ENCODE measurements around the gene HECW1. TPM values are rescaled to one million over a fixed set of nuclear protein-coding genes. Genes with fewer than 3 reads are reported as not detected.

HECW1 gene
- total and polyA plus RNA-seq, 11 donors = 0.23 TPM; not detected in 10

- TF ChIP-seq CTCF (IDR thresholded peaks at IDR 0.05) (no peak), POLR2A (IDR thresholded peaks at IDR 0.05) (no peak)
- DNase-seq = no peak
- Histone ChIP-seq H3K9me3 (no peaks in the 10 kb centered on the region), H3K27me3 (peaks cover 0 to 29% (median 0%) of the 10 kb centered on the region in 9 donors), H3K36me3 (no peaks in the 10 kb centered on the region), H3K4me1 (no peaks in the 10 kb centered on the region), H3K27ac (no peak overlapping the region), H3K4me3 (no peak overlapping the region)
- no peak for ATAC-seq
- 79 to 84% (median 82%) methylated on average over 5 of the region's 5 CpGs for WGBS, 4 donors
- intact Hi-C loops (cut with DNase I) = no loop called here
These were observed 36.2 kb upstream of the HECW1 start for GRCh38 chr7:43076189-43076605.

DNA sequence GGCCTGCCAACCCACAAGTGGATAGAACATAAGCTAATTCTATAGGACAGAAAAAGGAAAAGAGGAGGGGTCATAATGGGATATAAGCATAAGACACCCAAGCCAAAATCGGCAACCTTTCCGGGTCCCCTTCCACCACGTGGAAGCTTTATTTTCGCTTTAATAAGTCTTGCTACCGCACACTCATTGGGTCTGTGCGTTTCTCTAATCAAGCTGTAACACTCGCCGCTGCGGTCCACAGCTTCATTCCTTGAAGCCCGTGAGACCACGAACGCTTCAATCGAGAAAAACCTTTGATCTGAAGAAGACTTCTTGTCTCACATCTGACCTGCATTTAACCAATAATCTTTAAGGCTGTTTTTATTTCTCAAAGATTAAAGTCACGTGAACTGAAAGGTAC, 35.8 kb upstream of the HECW1 start:
- Histone ChIP-seq H3K27ac (no peak overlapping the region), H3K4me1 (no peaks in the 10 kb centered on the region), H3K36me3 (no peaks in the 10 kb centered on the region), H3K9me3 (no peaks in the 10 kb centered on the region), H3K4me3 (no peak overlapping the region), H3K27me3 (peaks cover 0 to 25% (median 0%) of the 10 kb centered on the region in 9 donors)
- no peak for ATAC-seq
- 90 to 94% (median 93%) methylated on average over 14 of the region's 14 CpGs for WGBS, 4 donors
- no peak for TF ChIP-seq POLR2A (IDR thresholded peaks at IDR 0.05)
- TF ChIP-seq CTCF (IDR thresholded peaks at IDR 0.05) = no peak
- no peak for DNase-seq
- intact Hi-C loops (cut with DNase I) = no loop called here

- Histone ChIP-seq H3K4me1 (no peaks in the 10 kb centered on the region), H3K9me3 (no peaks in the 10 kb centered on the region), H3K27me3 (peaks cover 0 to 24% (median 0%) of the 10 kb centered on the region in 9 donors), H3K36me3 (no peaks in the 10 kb centered on the region), H3K4me3 (no peak overlapping the region), H3K27ac (no peak overlapping the region)
- TF ChIP-seq POLR2A (IDR thresholded peaks at IDR 0.05) (no peak), CTCF (IDR thresholded peaks at IDR 0.05) (no peak)
- DNase-seq (no peak), ATAC-seq (no peak)
- intact Hi-C loops (cut with DNase I) = no loop called here
- 74 to 84% (median 82%) methylated on average over 9 of the region's 9 CpGs for WGBS, 4 donors
These were observed 35.2 kb upstream of the HECW1 start for GRCh38 chr7:43077285-43077684.

- no peaks in the 10 kb centered on the region for H3K9me3 ChIP-seq
- intact Hi-C loops (cut with DNase I) = no loop called here
These were observed 34.6 kb upstream of the HECW1 start for GRCh38 chr7:43077732-43078391.

More at GRCh38 chr7:43077732-43078391, 34.6 kb upstream of the HECW1 start:
- H3K27me3 ChIP-seq = peaks cover 0 to 24% (median 0%) of the 10 kb centered on the region in 9 donors
- H3K36me3 ChIP-seq = no peaks in the 10 kb centered on the region
- no peak overlapping the region for H3K27ac ChIP-seq
- no peaks in the 10 kb centered on the region for H3K4me1 ChIP-seq
- no peak for ATAC-seq
- H3K4me3 ChIP-seq = no peak overlapping the region
- DNase-seq = no peak
- 44 to 56% (median 50%) methylated on average over 7 of the region's 7 CpGs for WGBS, 4 donors
- no peak for TF ChIP-seq CTCF (IDR thresholded peaks at IDR 0.05)
- no peak for TF ChIP-seq POLR2A (IDR thresholded peaks at IDR 0.05)

Data from heart left ventricle (tissue), 16 donors.